ENCODE data around the gene PCDH15. TPM values are rescaled to one million over a fixed set of nuclear protein-coding genes. Genes with fewer than 3 reads are reported as not detected.

Gene PCDH15
- total RNA-seq, 1 experiment from 2014 or later, result 0.61 TPM

DNA sequence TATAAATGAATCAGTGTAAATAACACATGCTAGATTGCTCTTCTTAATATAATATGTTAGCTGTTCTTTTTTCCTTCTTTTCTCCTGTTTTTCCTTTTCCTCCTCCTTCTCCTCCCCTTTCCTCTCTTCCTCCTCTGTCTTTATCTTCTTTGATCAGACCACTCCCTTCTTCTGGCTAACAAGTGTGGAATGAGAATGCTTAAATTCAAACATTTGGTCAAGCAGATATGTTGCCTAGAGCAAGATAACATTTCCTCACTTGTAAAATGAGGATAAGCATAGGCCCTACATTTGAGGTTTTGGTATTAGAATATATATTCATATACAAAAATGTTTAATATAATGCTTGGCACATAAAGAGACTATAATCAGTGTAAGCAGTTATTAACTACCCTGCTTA, 299.1 kb downstream of the PCDH15 start:
- Histone ChIP-seq H2AFZ (ENCODE audit: low read length) (no peak overlapping the region), H3K79me1 (ENCODE audit: insufficient read depth, low read depth, low read length, poor library complexity, severe bottlenecking) (no peaks in the 10 kb centered on the region), H3K4ac (ENCODE audit: low read depth, low read length) (no peak overlapping the region), H3K18ac (ENCODE audit: insufficient read length, low read depth, low read length) (no peak overlapping the region), H3K23me2 (ENCODE audit: insufficient read length, low read depth, low read length, poor library complexity, severe bottlenecking) (no peaks in the 10 kb centered on the region), H4K5ac (ENCODE audit: insufficient read length, low read depth, low read length) (no peak overlapping the region), H3K27ac (ENCODE audit: insufficient read length, low read depth, low read length) (no peak overlapping the region), H3K4me1 (ENCODE audit: insufficient read depth, low read length) (no peaks in the 10 kb centered on the region), H4K20me1 (ENCODE audit: control insufficient read depth, insufficient read depth, insufficient read length) (no peaks in the 10 kb centered on the region), H3K14ac (ENCODE audit: insufficient read depth, low read length) (no peak overlapping the region), H3K9me3 (ENCODE audit: control insufficient read depth, low read depth, low read length) (no peaks in the 10 kb centered on the region), H3K9ac (ENCODE audit: extremely low read depth, insufficient read length, low read length) (no peak overlapping the region), H3K27me3 (ENCODE audit: insufficient read depth, low read length) (no peaks in the 10 kb centered on the region), H3T11ph (ENCODE audit: low read length) (no peak overlapping the region), H3K56ac (ENCODE audit: insufficient read length, low read depth, low read length) (no peak overlapping the region), H4K91ac (ENCODE audit: insufficient read length, low read depth, low read length) (no peak overlapping the region), H3K23ac (ENCODE audit: insufficient read length, low read depth, low read length) (no peak overlapping the region), H3K79me2 (ENCODE audit: insufficient read depth, low read length) (no peaks in the 10 kb centered on the region), H3K4me2 (ENCODE audit: insufficient read depth, insufficient read length, low read length) (no peak overlapping the region), H4K8ac (replicated peaks; ENCODE audit: insufficient read length, low read depth, low read length) (no peak overlapping the region), H2BK15ac (ENCODE audit: low read depth, low read length) (no peak overlapping the region), H2BK20ac (ENCODE audit: low read depth, low read length, poor library complexity, severe bottlenecking) (no peak overlapping the region), H2AK5ac (ENCODE audit: insufficient read length, low read length) (no peak overlapping the region), H2BK120ac (ENCODE audit: low read depth, low read length, poor library complexity, severe bottlenecking) (no peak overlapping the region), H2BK12ac (ENCODE audit: insufficient read length, low read depth, low read length) (no peak overlapping the region), H2BK5ac (ENCODE audit: insufficient read length, low read length) (no peak overlapping the region)
- Mint-ChIP-seq H3K9me3 (peaks cover 2 to 6% of the 10 kb centered on the region in 2 experiments; a peak in 3 of 5 replicates), H3K36me3 (ENCODE audit: insufficient read depth in 1 of 3, low read depth in 3 of 3) (no peaks in the 10 kb centered on the region), H3K27me3 (ENCODE audit: low read depth) (no peaks in the 10 kb centered on the region), H3K4me1 (no peaks in the 10 kb centered on the region), H3K4me3 (no peak overlapping the region), H3K27ac (no peak overlapping the region)
- no peak for DNase-seq
- TF ChIP-seq CTCF (conservative IDR thresholded peaks at IDR 0.05), result no peak

Data from H9 (cell line).